Pancreas (tissue), 10 donors: ENCODE data around the gene CASKIN2. TPM values are rescaled to one million over a fixed set of nuclear protein-coding genes. Genes with fewer than 3 reads are reported as not detected.

Experiments
- ATAC-seq, 4 donors: fragments of 200-7000 bp; cut with Tn5 transposase; one replicate each; pipeline versions ENCODE4 v1.8.0 to v1.9.1; 2020; ENCODE audit warnings: mild to moderate bottlenecking in 4 of 4, moderate library complexity in 4 of 4
- DNase-seq, 6 donors: peaks; one replicate each; pipeline ENCODE4 v3.0.0-alpha.2; 2020
- FAIRE-seq: peaks from 2 replicates; lab custom pipeline; 2012; peaks lifted over from hg19 to GRCh38; lab: Jason Lieb, UNC
- H3K27ac ChIP-seq, 4 donors: fragments of 200-600 bp; sonication (generic); 1 replicate in 3 of 4; 2 replicates in 1 of 4; pipeline versions ENCODE4 v1.5.0 to v1.8.0; 2020
- H3K27me3 ChIP-seq, 4 donors: fragments of 200-600 bp; one replicate each; pipeline ENCODE4 v1.8.0; 2021
- H3K36me3 ChIP-seq, 3 donors: fragments of 200-600 bp; sonication (generic) in 1 of 3; one replicate each; pipeline versions ENCODE4 v1.5.0 to v1.8.0; 2020 to 2021
- H3K4me1 ChIP-seq, 3 donors: fragments of 200-600 bp; one replicate each; pipeline ENCODE4 v1.8.0; 2021
- H3K4me3 ChIP-seq, 4 donors: fragments of 200-600 bp; sonication (generic) in 2 of 4; one replicate each; pipeline versions ENCODE4 v1.5.0 to v1.8.0; 2020 to 2021
- H3K9me3 ChIP-seq, 4 donors: fragments of 200-600 bp; one replicate each; pipeline ENCODE4 v1.8.0; 2021
- WGBS, 2 donors: extraction: QIAGEN DNeasy Blood & Tissue Kit; methylation state at CpG; one replicate each; pipeline ENCODE4 v1.1.7; 2013; 5-methylcytosine and 5-hydroxymethylcytosine counted together
- intact Hi-C, 3 donors: fragments of 100-400 bp; cut with DNase I; formaldehyde crosslinking; loops; one replicate each; pipeline versions ENCODE4 v1.11.1 to v1.14.2; 2022
- polyA plus RNA-seq, 2 donors: library from polyadenylated mRNA; stranded (reverse); fragments of 200-250 nt; gene quantifications; one replicate each; pipeline ENCODE4 v1.2.3, GENCODE V29; 2013
- total RNA-seq, 6 donors: library from RNA; stranded (reverse); fragmentation: NEBNext Ultra II Directional in 4 of 6; extraction: Animal tissue kit (Norgen Biotek cat#: 25700) in 4 of 6; gene quantifications; one replicate each; pipeline versions ENCODE4 v1.2.1 to v1.2.4, GENCODE V29; 2021 to 2023
- TF ChIP-seq, protein P1 (sequence below), 4 donors: fragments of 200-600 bp; sonication (generic) in 3 of 4; IDR thresholded peaks; one replicate each; pipeline versions ENCODE4 v1.5.0 to v1.8.0; 2021; ENCODE audit warnings: antibody characterized with exemption in 4 of 4
- donor health status: healthy with polysubstance abuse.
- donor health status: DM: no; HTN: no; CAD: no; lungs with moderate emphysema.
- donor health status: DM: no; HTN: no; CAD: no.
- donor health status: control.
- donor health status: control.
- donor health status: Bipolar disorder and iron deficiency.
- donor health status: DM: yes; HTN: yes; CAD: no.
- donor health status: DM: no; HTN: no; CAD: no.
- donor health status: DM: no; HTN: no; CAD: no.
- donor health status: DM: yes; HTN: yes; CAD: no.

CASKIN2 gene
- total and polyA plus RNA-seq, 8 donors = 12.1 to 20.7 (median 13.2) TPM

DNA sequence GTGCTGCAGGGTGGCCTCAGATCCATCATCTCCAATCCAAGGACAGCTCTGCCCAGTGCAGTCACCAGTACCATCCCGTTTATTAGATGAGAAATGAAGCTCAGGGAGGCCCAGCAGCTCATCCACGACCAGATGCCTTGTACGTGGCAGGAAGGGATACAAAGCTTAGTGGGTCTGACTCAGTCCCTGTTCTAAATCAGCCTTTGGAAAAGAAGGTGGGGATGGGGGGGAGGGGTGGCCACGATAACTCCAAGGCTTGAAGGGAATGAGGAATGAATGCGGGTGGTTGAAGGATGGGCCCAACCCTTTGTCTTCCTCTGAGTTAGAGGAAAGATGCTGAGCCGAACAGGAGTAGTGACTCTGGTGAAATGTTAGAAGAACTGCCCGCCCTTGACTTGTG is 35.9 kb upstream of the CASKIN2 start:
- Histone ChIP-seq H3K36me3 (no peaks in the 10 kb centered on the region), H3K4me1 (peaks cover 42 to 47% (median 42%) of the 10 kb centered on the region in 3 donors)
- no peak for FAIRE-seq

DNA sequence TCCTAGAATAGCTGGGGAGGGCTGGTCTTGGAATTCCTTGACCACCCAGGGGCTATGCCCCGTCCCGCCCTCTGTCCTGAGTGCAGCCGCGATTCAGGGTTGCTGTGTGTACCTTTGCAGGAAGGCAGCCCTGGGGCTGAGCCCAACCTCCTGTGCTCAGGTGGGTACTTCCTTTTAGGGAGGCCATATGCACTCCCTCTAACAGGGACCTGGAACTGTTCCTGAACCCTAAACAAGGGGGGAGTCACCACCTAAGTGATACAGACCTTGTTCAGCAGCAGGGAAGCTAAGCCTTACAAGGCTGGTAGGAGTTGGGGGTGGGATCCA is 34.8 kb upstream of the CASKIN2 start:
- ATAC-seq (peak; percentile 31 to 46 (median 42)), FAIRE-seq (no peak), DNase-seq (no peak)
- H3K27ac ChIP-seq = peak overlapping the region; percentile 93 to 99 (median 97)
- no peaks in the 10 kb centered on the region for H3K27me3 ChIP-seq
- peak overlapping the region in 1 of 4 donors; percentile 28 for H3K4me3 ChIP-seq
- WGBS, 2 donors = 6 to 11% methylated on average over 4 of the region's 4 CpGs
- H3K9me3 ChIP-seq = no peaks in the 10 kb centered on the region
- intact Hi-C loops = no loop called here
- TF ChIP-seq, protein P1, sequence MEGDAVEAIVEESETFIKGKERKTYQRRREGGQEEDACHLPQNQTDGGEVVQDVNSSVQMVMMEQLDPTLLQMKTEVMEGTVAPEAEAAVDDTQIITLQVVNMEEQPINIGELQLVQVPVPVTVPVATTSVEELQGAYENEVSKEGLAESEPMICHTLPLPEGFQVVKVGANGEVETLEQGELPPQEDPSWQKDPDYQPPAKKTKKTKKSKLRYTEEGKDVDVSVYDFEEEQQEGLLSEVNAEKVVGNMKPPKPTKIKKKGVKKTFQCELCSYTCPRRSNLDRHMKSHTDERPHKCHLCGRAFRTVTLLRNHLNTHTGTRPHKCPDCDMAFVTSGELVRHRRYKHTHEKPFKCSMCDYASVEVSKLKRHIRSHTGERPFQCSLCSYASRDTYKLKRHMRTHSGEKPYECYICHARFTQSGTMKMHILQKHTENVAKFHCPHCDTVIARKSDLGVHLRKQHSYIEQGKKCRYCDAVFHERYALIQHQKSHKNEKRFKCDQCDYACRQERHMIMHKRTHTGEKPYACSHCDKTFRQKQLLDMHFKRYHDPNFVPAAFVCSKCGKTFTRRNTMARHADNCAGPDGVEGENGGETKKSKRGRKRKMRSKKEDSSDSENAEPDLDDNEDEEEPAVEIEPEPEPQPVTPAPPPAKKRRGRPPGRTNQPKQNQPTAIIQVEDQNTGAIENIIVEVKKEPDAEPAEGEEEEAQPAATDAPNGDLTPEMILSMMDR (IDR thresholded peaks at IDR 0.05) = no peak
- no peaks in the 10 kb centered on the region for H3K36me3 ChIP-seq
- peaks cover 38 to 43% (median 41%) of the 10 kb centered on the region in 3 donors for H3K4me1 ChIP-seq

More for the DNA sequence above, 35.9 kb upstream of the CASKIN2 start:
- H3K27me3 ChIP-seq = no peaks in the 10 kb centered on the region
- DNase-seq = no peak
- no peaks in the 10 kb centered on the region for H3K9me3 ChIP-seq
- WGBS, 2 donors = 71 to 75% methylated on average over 7 of the region's 7 CpGs
- TF ChIP-seq, protein P1 (IDR thresholded peaks at IDR 0.05) = no peak
- peak overlapping the region; percentile 93 to 99 (median 97) for H3K27ac ChIP-seq
- ATAC-seq = no peak
- intact Hi-C loops = no loop called here
- no peak overlapping the region for H3K4me3 ChIP-seq

DNA sequence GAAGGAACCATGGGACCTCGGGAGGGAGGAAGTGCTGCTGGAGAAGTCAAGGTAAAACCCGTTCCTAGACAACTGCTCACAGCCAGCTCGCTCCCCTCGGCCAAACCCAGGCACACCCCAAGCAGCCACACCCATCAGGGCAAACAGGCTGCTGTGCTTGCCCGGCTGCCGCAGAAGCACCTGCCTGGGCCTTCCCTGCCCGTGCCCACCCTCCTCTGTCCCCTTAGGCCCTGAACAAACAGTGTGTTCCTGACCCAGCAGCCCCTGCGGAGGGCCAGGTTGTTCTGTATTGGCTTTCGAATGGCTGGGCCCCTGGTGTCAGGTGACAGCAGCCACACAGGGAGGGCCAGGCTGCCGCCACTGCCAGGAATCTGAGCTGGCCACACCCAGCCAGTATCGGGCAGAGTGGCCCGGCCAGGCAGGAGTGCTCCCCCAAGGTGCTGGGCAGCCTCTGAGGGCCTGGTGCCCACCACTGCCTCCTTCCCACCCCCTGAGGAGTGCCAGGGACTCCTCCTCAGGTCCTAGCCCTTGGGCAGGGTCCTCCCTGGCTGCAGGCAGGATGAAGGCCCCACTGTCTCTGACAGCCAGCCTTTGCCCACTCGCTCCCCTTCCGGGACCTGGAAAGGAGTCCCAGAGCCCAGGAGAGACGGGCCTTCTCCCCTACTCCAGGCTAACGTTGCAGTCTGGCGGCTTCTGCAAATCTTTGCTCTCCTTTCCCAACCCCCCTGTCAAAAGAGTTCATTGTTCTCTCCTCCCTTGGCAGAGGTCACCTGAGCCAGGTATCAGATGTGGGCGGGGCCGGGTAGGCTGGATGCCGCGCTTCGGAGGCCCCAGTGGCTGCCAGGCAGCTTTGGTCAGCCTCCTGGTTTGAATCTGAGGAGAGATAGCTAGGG is 34.2 kb upstream of the CASKIN2 start:
- TF ChIP-seq, protein P1 (IDR thresholded peaks at IDR 0.05) = no peak
- H3K4me1 ChIP-seq = peaks cover 38 to 43% (median 40%) of the 10 kb centered on the region in 3 donors
- 13 to 15% methylated on average over 22 of the region's 22 CpGs for WGBS, 2 donors
- intact Hi-C loops = no loop called here
- H3K27ac ChIP-seq = peak overlapping the region; percentile 93 to 99 (median 97)
- FAIRE-seq (no peak), DNase-seq (peak; percentile 88 to 95 (median 90)), ATAC-seq (peak; percentile 87 to 94 (median 89))
- H3K9me3 ChIP-seq = no peaks in the 10 kb centered on the region
- peak overlapping the region in 2 of 4 donors; percentile 11 to 28 for H3K4me3 ChIP-seq
- no peaks in the 10 kb centered on the region for H3K27me3 ChIP-seq
- no peaks in the 10 kb centered on the region for H3K36me3 ChIP-seq

DNA sequence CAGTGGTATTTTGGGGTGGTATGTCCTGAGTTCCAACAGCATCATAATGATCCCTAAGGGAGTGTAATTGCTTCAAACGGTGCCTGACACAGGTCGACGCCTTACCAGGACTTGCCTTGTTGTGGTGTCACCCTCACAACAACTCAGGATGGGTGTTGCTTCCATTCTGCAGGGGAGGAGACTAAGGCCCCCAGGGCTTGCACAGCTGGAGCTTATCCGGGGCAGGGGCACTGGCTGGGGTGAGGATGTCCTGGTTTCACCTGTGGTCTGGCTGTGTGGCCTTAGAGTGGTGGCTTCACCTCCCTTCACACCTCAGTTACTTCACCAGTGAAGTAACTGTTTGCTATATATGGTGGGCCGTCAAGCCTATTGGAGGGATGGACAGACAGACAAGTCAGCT is 33.5 kb upstream of the CASKIN2 start:
- no peaks in the 10 kb centered on the region for H3K27me3 ChIP-seq
- peaks cover 38 to 43% (median 40%) of the 10 kb centered on the region in 3 donors for H3K4me1 ChIP-seq
- 68 to 73% methylated on average over 5 of the region's 5 CpGs for WGBS, 2 donors
- no peak for FAIRE-seq
- intact Hi-C loops = no loop called here
- ATAC-seq = no peak
- no peaks in the 10 kb centered on the region for H3K9me3 ChIP-seq
- H3K27ac ChIP-seq = peak overlapping the region; percentile 93 to 99 (median 97)
- H3K4me3 ChIP-seq = no peak overlapping the region
- TF ChIP-seq, protein P1 (IDR thresholded peaks at IDR 0.05) = no peak
- DNase-seq = no peak
- H3K36me3 ChIP-seq = no peaks in the 10 kb centered on the region

DNA sequence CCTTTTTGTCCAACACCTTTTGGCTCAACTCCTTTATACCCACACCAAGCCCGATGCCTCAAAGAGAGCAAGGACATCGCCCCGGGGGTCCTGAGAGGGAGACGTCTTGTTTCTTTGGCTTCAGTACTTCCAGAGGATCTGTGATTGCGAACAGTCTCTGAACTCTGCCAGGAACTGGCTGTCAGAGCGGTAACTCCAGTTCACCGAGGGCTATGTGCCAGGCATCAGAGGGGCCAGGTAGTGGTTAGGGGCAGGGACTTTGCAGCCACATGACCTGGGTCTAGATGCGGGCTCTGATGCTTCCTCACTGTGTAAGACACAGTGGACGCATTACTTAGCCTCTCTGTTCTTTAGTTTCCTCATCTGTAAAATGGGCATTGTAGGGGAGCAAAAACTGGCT is 31.8 kb upstream of the CASKIN2 start:
- Histone ChIP-seq H3K27ac (peak overlapping the region; percentile 2 to 44 (median 23)), H3K27me3 (no peaks in the 10 kb centered on the region), H3K4me3 (no peak overlapping the region), H3K4me1 (peaks cover 40 to 54% (median 43%) of the 10 kb centered on the region in 3 donors), H3K9me3 (no peaks in the 10 kb centered on the region), H3K36me3 (no peaks in the 10 kb centered on the region)
- 50 to 53% methylated on average over 9 of the region's 9 CpGs for WGBS, 2 donors
- ATAC-seq (no peak), FAIRE-seq (no peak), DNase-seq (peak in 1 of 6 donors; percentile 48)
- intact Hi-C loops = no loop called here
- TF ChIP-seq, protein P1 (IDR thresholded peaks at IDR 0.05) = no peak
